GM13976 (cell line): ENCODE measurements around the gene VPS4A.
"Not testable (repeated sequence)": the region's sequence is repeated elsewhere in the genome, so short reads cannot be mapped to it uniquely, and the experiment has no call there.

Experiments
- DNase-seq: peaks from one replicate; pipeline ENCODE4 v3.0.0; 2012; ENCODE audit warnings: low spot score
- CTCF ChIP-seq: IDR thresholded peaks from 2 replicates; pipeline ENCODE4 v1.5.1; 2012; ENCODE audit warnings: borderline replicate concordance, mild to moderate bottlenecking; ENCODE audit not compliant: insufficient read depth; ENCODE audit errors: extremely low read depth, missing control alignments, control extremely low read depth
- in situ Hi-C: fragments of 300-500 bp; cut with MboI; formaldehyde crosslinking; loops from one replicate; pipeline ENCODE4 v1.12.0; 2022; ENCODE audit warnings: low sequenced_read_pairs, mixed read lengths, inconsistent platforms; ENCODE audit not compliant: unreplicated experiment

The VPS4A gene

GRCh38 chr16:69274699-69275235 is 36.4 kb upstream of the VPS4A start:
- DNase-seq, result no peak
- TF ChIP-seq CTCF, result no peak
- in situ Hi-C loops, result no loop called here

DNA sequence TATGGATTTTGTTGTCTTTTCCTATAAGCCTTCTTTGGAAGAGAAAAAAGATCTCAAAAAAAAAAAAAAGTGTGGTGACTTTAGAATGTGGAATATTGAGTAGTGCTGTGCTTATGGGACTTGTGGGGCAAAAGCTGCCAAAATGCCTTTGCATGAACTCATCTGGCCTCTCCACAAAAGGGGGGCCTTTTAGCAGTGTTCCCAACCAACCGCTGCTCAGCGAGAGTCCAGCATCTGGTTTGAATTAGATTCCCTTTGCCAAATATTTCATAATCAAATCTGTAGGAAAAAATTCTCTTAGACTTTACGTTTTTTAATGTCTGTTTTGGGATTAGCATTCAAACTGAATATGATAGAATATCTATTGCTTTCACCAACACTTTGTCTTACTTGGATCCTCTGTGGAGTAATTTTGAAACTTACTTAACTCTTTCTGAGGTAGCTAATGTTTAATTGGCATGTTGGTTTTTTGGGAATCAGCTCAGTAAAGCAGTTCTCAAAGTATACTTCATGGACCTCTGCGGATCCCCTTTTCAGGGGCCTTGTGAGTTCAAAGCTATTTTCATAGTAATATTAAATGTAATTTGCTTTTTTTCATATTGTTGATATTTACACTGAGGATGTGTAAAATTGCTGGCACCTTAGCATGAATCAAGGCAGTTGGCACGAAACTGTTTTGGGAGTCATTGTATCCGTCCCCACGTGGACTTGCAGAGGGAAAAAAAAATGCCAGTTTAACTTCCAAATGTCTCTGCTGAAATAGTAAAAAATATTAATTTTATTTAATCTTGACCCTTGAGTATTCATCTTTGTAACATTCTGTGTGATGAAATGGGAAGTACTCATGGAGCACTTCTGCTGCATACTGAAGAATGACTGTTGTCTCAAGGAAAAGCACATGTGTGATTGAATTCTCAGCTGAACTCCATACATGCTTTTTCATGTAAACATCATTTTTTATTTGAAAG is 34.7 kb upstream of the VPS4A start:
- in situ Hi-C loops, result no loop called here
- no peak for TF ChIP-seq CTCF
- DNase-seq, result no peak

DNA sequence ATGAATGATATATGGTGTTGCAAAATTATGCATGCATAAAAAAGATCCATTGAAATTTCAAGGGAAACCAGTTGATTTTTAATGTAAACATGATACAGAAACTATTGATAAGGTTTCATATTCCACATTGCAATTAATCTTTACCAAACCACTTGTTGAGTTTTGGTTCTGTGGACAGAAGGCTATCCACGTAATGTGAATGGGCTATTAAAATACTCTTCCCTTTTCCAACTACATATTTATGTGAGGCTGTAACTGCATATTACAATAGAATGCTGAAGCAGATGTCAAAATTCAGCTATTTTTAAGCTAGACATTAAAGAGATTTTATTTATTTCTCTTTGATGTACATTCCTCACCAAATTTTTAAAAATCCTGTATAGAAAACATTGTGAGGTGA is 33.7 kb upstream of the VPS4A start:
- in situ Hi-C loops, result no loop called here
- DNase-seq, result no peak
- TF ChIP-seq CTCF, result no peak

DNA sequence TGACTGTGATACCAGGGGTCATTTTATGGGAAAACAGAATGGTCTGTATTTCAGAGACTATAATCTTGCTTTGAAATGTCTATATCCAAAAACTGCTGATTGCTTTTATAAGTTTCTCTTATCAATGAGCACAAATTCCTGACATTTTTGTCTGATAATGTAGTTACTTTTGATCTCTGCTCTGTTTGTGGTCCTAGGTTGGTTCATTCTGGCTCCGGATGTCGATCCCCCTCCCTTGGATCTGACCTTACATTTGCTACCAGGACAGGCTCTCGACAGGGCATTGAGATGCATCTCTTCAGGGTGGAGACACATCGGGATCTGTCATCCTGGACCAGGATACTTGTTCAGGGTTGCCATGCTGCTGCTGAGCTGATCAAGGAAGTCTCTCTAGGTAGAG is 27.3 kb upstream of the VPS4A start:
- DNase-seq, result no peak
- no peak for TF ChIP-seq CTCF
- in situ Hi-C loops, result loop anchor here (10.0 kb wide), 1 partner anchor 129 kb away; no protein-coding TSS in a partner anchor

DNA sequence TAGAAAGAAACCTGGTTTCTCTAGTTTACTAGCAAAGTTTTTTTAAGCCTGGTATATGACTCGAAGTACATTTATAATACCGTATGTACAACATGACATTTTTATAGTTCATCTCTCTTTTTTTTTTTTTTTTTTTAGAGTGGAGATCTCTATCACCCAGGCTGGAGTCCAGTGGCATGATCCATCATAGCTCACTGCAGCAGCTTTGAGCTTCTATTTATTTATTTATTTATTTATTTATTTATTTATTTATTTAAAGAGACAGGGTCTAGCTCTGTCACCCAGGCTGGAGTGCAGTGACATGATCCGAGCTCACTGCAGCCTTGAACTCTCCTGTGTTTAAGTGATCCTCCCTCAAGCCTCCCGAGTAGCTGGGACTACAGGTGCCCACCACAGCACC is 25.9 kb upstream of the VPS4A start:
- no peak for TF ChIP-seq CTCF
- in situ Hi-C loops, result loop anchor here (10.0 kb wide), 1 partner anchor 130 kb away; no protein-coding TSS in a partner anchor
- DNase-seq, result no peak

DNA sequence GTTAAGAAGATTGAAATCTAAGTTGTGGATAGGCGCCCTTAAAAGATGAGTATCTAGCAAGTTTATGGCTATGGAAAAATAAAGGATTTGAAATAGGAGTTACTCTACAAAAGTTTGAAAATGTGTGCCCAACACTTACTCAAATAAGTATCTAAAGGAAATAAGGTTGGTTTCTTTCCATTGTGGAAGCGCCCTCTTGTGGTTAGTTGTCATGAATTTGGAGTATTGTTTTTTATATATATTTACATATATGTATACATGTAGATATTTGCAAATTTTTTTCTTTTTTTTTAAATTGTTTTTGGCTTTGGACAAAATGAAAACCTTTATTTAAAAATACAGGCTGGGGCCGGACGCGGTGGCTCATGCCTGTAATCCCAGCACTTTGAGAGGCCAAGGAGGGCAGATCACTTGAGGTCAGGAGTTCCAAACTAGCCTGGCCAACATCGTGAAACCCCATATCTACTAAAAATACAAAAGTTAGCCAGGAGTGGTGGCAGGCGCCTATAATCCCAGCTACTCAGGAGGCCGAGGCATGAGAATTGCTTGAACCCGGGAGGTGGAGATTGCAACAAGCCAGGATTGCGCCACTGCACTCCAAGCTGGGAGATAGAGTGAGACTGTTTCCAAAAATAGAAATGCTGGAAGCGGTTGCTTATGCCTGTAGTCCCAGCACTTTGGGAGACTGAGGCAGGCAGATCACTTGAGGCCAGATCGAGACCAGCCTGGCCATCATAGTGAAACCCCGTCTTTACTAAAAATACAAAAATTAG is 24.0 kb upstream of the VPS4A start:
- in situ Hi-C loops, result loop anchor here (10.0 kb wide), 1 partner anchor 132 kb away; no protein-coding TSS in a partner anchor
- peak; percentile 57 for DNase-seq
- peak; percentile 6 for TF ChIP-seq CTCF

DNA sequence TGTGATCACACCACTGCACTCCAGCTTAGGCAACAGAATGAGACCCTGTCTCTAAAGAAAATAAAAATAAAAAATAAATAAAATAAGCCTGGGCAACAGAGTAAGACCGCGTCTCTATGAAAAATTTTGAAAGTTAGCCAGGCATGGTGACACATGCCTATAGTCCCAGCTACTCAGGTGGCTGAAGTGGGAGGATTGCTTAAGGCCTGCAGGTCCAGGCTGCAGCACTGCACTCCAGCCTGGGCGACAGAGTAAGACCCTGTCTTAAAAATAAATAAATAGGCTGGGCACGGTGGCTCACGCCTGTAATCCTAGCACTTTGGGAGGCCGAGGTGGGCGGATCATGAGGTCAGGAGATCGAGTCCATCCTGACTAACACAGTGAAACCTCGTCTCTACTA is 19.5 kb upstream of the VPS4A start:
- in situ Hi-C loops, DNase-seq: not testable (repeated sequence)
